ENCODE measurements around the gene COLQ.

COLQ gene

GRCh38 chr3:15505479-15506165 lies 15.9 kb downstream of the COLQ start:
- TF ChIP-seq BACH2 (CRISPR knock-in tag; IDR thresholded peaks at IDR 0.05; ENCODE audit: borderline replicate concordance) (no peak), ARNTL (CRISPR knock-in tag; IDR thresholded peaks at IDR 0.05; ENCODE audit: borderline replicate concordance, low read depth) (no peak), ZFP3 (CRISPR knock-in tag; IDR thresholded peaks at IDR 0.05) (no peak), TCF4 (CRISPR knock-in tag; IDR thresholded peaks at IDR 0.05; ENCODE audit: borderline replicate concordance) (no peak), CSDC2 (CRISPR knock-in tag; IDR thresholded peaks at IDR 0.05) (no peak), ZNF70 (CRISPR knock-in tag; IDR thresholded peaks at IDR 0.05) (no peak), ISL1 (CRISPR knock-in tag; IDR thresholded peaks at IDR 0.05) (peak; percentile 77), CSRNP3 (CRISPR knock-in tag; IDR thresholded peaks at IDR 0.05) (no peak)
- TF ChIP-seq, protein P1, sequence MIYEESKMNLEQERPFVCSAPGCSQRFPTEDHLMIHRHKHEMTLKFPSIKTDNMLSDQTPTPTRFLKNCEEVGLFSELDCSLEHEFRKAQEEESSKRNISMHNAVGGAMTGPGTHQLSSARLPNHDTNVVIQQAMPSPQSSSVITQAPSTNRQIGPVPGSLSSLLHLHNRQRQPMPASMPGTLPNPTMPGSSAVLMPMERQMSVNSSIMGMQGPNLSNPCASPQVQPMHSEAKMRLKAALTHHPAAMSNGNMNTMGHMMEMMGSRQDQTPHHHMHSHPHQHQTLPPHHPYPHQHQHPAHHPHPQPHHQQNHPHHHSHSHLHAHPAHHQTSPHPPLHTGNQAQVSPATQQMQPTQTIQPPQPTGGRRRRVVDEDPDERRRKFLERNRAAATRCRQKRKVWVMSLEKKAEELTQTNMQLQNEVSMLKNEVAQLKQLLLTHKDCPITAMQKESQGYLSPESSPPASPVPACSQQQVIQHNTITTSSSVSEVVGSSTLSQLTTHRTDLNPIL (CRISPR knock-in tag; IDR thresholded peaks at IDR 0.05; ENCODE audit: low read depth): no peak
- TF ChIP-seq, protein P2, sequence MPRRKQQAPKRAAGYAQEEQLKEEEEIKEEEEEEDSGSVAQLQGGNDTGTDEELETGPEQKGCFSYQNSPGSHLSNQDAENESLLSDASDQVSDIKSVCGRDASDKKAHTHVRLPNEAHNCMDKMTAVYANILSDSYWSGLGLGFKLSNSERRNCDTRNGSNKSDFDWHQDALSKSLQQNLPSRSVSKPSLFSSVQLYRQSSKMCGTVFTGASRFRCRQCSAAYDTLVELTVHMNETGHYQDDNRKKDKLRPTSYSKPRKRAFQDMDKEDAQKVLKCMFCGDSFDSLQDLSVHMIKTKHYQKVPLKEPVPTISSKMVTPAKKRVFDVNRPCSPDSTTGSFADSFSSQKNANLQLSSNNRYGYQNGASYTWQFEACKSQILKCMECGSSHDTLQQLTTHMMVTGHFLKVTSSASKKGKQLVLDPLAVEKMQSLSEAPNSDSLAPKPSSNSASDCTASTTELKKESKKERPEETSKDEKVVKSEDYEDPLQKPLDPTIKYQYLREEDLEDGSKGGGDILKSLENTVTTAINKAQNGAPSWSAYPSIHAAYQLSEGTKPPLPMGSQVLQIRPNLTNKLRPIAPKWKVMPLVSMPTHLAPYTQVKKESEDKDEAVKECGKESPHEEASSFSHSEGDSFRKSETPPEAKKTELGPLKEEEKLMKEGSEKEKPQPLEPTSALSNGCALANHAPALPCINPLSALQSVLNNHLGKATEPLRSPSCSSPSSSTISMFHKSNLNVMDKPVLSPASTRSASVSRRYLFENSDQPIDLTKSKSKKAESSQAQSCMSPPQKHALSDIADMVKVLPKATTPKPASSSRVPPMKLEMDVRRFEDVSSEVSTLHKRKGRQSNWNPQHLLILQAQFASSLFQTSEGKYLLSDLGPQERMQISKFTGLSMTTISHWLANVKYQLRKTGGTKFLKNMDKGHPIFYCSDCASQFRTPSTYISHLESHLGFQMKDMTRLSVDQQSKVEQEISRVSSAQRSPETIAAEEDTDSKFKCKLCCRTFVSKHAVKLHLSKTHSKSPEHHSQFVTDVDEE (CRISPR knock-in tag; IDR thresholded peaks at IDR 0.05): 0 out of 2 replicates have a peak, but pooled peaks have one; percentile 51
- no peak; the same call in 2 of the 3 replicates for ATAC-seq

DNA sequence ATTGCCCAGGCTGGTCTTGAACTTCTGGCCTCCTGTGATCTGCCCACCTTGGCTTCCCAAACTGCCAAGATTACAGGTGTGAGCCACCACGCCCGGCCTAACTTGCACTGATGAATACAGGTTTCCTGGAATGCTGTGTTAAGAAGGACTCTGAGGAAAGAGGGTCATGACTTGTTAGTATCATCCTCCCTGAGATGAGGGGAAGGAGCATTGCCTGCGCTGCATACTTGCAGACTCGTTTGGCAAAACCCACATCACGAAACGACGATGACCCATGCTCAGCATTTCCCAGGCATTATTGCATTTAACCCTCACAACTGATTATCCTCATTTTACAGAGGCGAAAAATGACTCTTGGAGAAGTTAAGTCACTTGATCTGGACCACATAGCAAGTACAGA lies 18.9 kb downstream of the COLQ start:
- ATAC-seq: no peak
- TF ChIP-seq ZNF70 (CRISPR knock-in tag; IDR thresholded peaks at IDR 0.05): no peak
- no peak for TF ChIP-seq TCF4 (CRISPR knock-in tag; IDR thresholded peaks at IDR 0.05; ENCODE audit: borderline replicate concordance)
- TF ChIP-seq, protein P3, sequence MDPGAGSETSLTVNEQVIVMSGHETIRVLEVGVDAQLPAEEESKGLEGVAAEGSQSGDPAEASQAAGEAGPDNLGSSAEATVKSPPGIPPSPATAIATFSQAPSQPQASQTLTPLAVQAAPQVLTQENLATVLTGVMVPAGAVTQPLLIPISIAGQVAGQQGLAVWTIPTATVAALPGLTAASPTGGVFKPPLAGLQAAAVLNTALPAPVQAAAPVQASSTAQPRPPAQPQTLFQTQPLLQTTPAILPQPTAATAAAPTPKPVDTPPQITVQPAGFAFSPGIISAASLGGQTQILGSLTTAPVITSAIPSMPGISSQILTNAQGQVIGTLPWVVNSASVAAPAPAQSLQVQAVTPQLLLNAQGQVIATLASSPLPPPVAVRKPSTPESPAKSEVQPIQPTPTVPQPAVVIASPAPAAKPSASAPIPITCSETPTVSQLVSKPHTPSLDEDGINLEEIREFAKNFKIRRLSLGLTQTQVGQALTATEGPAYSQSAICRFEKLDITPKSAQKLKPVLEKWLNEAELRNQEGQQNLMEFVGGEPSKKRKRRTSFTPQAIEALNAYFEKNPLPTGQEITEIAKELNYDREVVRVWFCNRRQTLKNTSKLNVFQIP (CRISPR knock-in tag; IDR thresholded peaks at IDR 0.05; ENCODE audit: borderline replicate concordance, low read depth): no peak
- no peak for TF ChIP-seq ZFP3 (CRISPR knock-in tag; IDR thresholded peaks at IDR 0.05)
- TF ChIP-seq ZNF8 (CRISPR knock-in tag; IDR thresholded peaks at IDR 0.05): no peak
- no peak for TF ChIP-seq CSDC2 (CRISPR knock-in tag; IDR thresholded peaks at IDR 0.05)
- TF ChIP-seq ARNTL (CRISPR knock-in tag; IDR thresholded peaks at IDR 0.05; ENCODE audit: borderline replicate concordance, low read depth): no peak
- TF ChIP-seq ISL1 (CRISPR knock-in tag; IDR thresholded peaks at IDR 0.05): no peak
- no peak for TF ChIP-seq ZNF565 (CRISPR knock-in tag; conservative IDR thresholded peaks at IDR 0.05; ENCODE audit: low read depth)
- no peak for TF ChIP-seq PPARA (CRISPR knock-in tag; IDR thresholded peaks at IDR 0.05; ENCODE audit: borderline replicate concordance)
- TF ChIP-seq TOX (CRISPR knock-in tag; IDR thresholded peaks at IDR 0.05; ENCODE audit: borderline replicate concordance): no peak
- no peak for TF ChIP-seq OSR1 (CRISPR knock-in tag; IDR thresholded peaks at IDR 0.05)
- TF ChIP-seq ZFP30 (CRISPR knock-in tag; IDR thresholded peaks at IDR 0.05): no peak
- TF ChIP-seq SNAI2 (CRISPR knock-in tag; IDR thresholded peaks at IDR 0.05): no peak
- TF ChIP-seq ESRRG (CRISPR knock-in tag; IDR thresholded peaks at IDR 0.05): no peak
- TF ChIP-seq GLIS3 (CRISPR knock-in tag; IDR thresholded peaks at IDR 0.05): no peak
- no peak for TF ChIP-seq CSRNP3 (CRISPR knock-in tag; IDR thresholded peaks at IDR 0.05)
- TF ChIP-seq, protein P4, sequence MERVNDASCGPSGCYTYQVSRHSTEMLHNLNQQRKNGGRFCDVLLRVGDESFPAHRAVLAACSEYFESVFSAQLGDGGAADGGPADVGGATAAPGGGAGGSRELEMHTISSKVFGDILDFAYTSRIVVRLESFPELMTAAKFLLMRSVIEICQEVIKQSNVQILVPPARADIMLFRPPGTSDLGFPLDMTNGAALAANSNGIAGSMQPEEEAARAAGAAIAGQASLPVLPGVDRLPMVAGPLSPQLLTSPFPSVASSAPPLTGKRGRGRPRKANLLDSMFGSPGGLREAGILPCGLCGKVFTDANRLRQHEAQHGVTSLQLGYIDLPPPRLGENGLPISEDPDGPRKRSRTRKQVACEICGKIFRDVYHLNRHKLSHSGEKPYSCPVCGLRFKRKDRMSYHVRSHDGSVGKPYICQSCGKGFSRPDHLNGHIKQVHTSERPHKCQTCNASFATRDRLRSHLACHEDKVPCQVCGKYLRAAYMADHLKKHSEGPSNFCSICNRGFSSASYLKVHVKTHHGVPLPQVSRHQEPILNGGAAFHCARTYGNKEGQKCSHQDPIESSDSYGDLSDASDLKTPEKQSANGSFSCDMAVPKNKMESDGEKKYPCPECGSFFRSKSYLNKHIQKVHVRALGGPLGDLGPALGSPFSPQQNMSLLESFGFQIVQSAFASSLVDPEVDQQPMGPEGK (CRISPR knock-in tag; IDR thresholded peaks at IDR 0.05; ENCODE audit: borderline replicate concordance): no peak
- TF ChIP-seq ZC3H10 (CRISPR knock-in tag; IDR thresholded peaks at IDR 0.05): no peak
